H1 (cell line): ENCODE data around the gene ZNF804B.

Source experiments
- BRCA1 ChIP-seq: IDR thresholded peaks from 2 replicates; pipeline ENCODE4 v1.6.1; 2012; ENCODE audit warnings: low read depth, low read length, improper control_type of control experiment
- CHD1 ChIP-seq: IDR thresholded peaks from 2 replicates; pipeline ENCODE4 v1.6.1; 2012; ENCODE audit warnings: low read depth, low read length, improper control_type of control experiment
- NRF1 ChIP-seq: IDR thresholded peaks from 2 replicates; pipeline ENCODE4 v1.6.1; 2011; ENCODE audit warnings: mild to moderate bottlenecking, low read depth, low read length, improper control_type of control experiment

DNA sequence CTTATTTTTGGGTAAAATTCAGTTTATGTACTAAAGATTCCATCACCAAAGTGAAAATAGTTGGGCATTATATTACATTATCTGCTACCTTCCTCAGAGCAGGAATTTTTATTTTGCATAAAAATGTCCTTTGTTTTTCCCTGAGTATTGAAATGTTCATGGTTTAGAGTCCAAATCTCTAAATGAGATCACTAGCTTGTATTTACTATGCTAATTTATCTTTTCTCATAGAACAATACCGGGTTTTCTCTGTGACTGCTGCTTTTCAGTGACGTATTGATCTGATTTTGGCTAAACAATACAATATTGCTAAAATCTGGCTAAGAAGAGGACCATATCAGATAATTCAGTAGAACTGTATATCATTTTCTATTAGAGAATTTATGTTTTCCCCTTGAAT is 125.6 kb downstream of the ZNF804B start:
- TF ChIP-seq CHD1 (no peak), BRCA1 (no peak), NRF1 (no peak)
